Activated CD4-positive, alpha-beta T cell treated with anti-CD3 and anti-CD28 coated beads for 4 hours (primary cell): Measurements from ENCODE around the gene MTLN.
"Not testable (repeated sequence)": the region's sequence is repeated elsewhere in the genome, so short reads cannot be mapped to it uniquely, and the experiment has no call there.

Experiments
- DNase-seq, 2 donors: peaks; one replicate each; pipeline ENCODE4 v3.0.0-alpha.2; 2020

MTLN gene

GRCh38 chr2:110211938-110212858 is at the start of gene MTLN:
Gene MTLN, minus strand, starts transcription at chr2:110212547. Its CDS starts 22 bp downstream, at chr2:110212525.
- peak; percentile 61 to 64 for DNase-seq

GRCh38 chr2:110261910-110262309 is 49.6 kb upstream of the MTLN start:
- DNase-seq: not testable (repeated sequence)

GRCh38 chr2:110248081-110248795 is 35.9 kb upstream of the MTLN start:
- not testable (repeated sequence) for DNase-seq

GRCh38 chr2:110245488-110246435 is 33.4 kb upstream of the MTLN start:
- DNase-seq: not testable (repeated sequence)

GRCh38 chr2:110243283-110243682 is 30.9 kb upstream of the MTLN start:
- not testable (repeated sequence) for DNase-seq

GRCh38 chr2:110234514-110234913 is 22.2 kb upstream of the MTLN start:
- DNase-seq: not testable (repeated sequence)

- not testable (repeated sequence) for DNase-seq
Observed at GRCh38 chr2:110229886-110230285, 17.5 kb upstream of the MTLN start.

- DNase-seq: not testable (repeated sequence)
Observed at GRCh38 chr2:110222626-110223025, 10.3 kb upstream of the MTLN start.

GRCh38 chr2:110221938-110222337 is 9.6 kb upstream of the MTLN start:
- DNase-seq: no peak

- no peak for DNase-seq
Observed at GRCh38 chr2:110220190-110220564, 7.8 kb upstream of the MTLN start.

GRCh38 chr2:110219496-110220189 is 7.3 kb upstream of the MTLN start:
- DNase-seq: no peak

- not testable (repeated sequence) for DNase-seq
Observed at GRCh38 chr2:110218889-110219288, 6.5 kb upstream of the MTLN start.

GRCh38 chr2:110216803-110217202 is 4.5 kb upstream of the MTLN start:
- no peak for DNase-seq

GRCh38 chr2:110216199-110216598 is 3.9 kb upstream of the MTLN start:
- DNase-seq: no peak

- DNase-seq: no peak
Observed at GRCh38 chr2:110215566-110216158, 3.3 kb upstream of the MTLN start.

GRCh38 chr2:110215091-110215490 is 2.7 kb upstream of the MTLN start:
- DNase-seq: no peak

- DNase-seq: not testable (repeated sequence)
Observed at GRCh38 chr2:110213522-110213921, 1.2 kb upstream of the MTLN start.

- DNase-seq: no peak
Observed at GRCh38 chr2:110205660-110206455, 6.5 kb downstream of the MTLN start.

- peak; percentile 75 to 79 for DNase-seq
Observed at GRCh38 chr2:110204408-110205385, 7.7 kb downstream of the MTLN start, which contains the start of gene NPHP1. Gene NPHP1, minus strand, starts transcription at chr2:110205013. Its CDS starts 45 bp downstream, at chr2:110204968.
